ENCODE results near the gene CERS1.

Gene CERS1

GRCh38 chr19:18854982-18855381 is 41.0 kb downstream of the CERS1 start:
- no peak overlapping the region for H3K9ac ChIP-seq
- peaks cover 4% of the 10 kb centered on the region; the same call in 1 of the 2 replicates for H3K36me3 ChIP-seq (ENCODE audit: insufficient read depth)
- H3K4me2 ChIP-seq: no peak overlapping the region
- peaks cover 7% of the 10 kb centered on the region for H4K20me1 ChIP-seq (ENCODE audit: insufficient read depth)
- H2AFZ ChIP-seq (ENCODE audit: low read depth): no peak overlapping the region
- H3K4me1 ChIP-seq (ENCODE audit: low read depth, poor library complexity, severe bottlenecking): peaks cover 4% of the 10 kb centered on the region
- H3K4me3 ChIP-seq (IDR thresholded peaks at IDR 0.05; ENCODE audit: insufficient read depth, low read depth, low read length): no peak overlapping the region
- no peak overlapping the region for H3K27ac ChIP-seq
- H3K79me2 ChIP-seq (ENCODE audit: insufficient read depth, low read depth): no peaks in the 10 kb centered on the region
- H3K27me3 ChIP-seq (ENCODE audit: insufficient read depth, low read depth): no peaks in the 10 kb centered on the region
- no peak for TF ChIP-seq CTCF (conservative IDR thresholded peaks at IDR 0.05; ENCODE audit: low read depth, low read length)

- no peaks in the 10 kb centered on the region for H3K27me3 ChIP-seq (ENCODE audit: insufficient read depth, low read depth)
- H3K27ac ChIP-seq: no peak overlapping the region
- H4K20me1 ChIP-seq (ENCODE audit: insufficient read depth): peaks cover 14% of the 10 kb centered on the region
- H3K4me1 ChIP-seq (ENCODE audit: low read depth, poor library complexity, severe bottlenecking): peaks cover 15% of the 10 kb centered on the region
- H3K36me3 ChIP-seq (ENCODE audit: insufficient read depth): peaks cover 4% of the 10 kb centered on the region; the same call in 1 of the 2 replicates
- H3K9ac ChIP-seq: no peak overlapping the region
- peaks cover 8% of the 10 kb centered on the region; the same call in 1 of the 2 replicates for H3K79me2 ChIP-seq (ENCODE audit: insufficient read depth, low read depth)
- no peak overlapping the region for H2AFZ ChIP-seq (ENCODE audit: low read depth)
- no peak for TF ChIP-seq CTCF (conservative IDR thresholded peaks at IDR 0.05; ENCODE audit: low read depth, low read length)
- no peak overlapping the region for H3K4me2 ChIP-seq
- no peak overlapping the region for H3K4me3 ChIP-seq (IDR thresholded peaks at IDR 0.05; ENCODE audit: insufficient read depth, low read depth, low read length)
Measured at GRCh38 chr19:18853755-18854427, 42.1 kb downstream of the CERS1 start.

GRCh38 chr19:18852648-18853047 is 43.3 kb downstream of the CERS1 start:
- Histone ChIP-seq H2AFZ (ENCODE audit: low read depth) (no peak overlapping the region), H3K79me2 (ENCODE audit: insufficient read depth, low read depth) (peaks cover 19% of the 10 kb centered on the region; the same call in 1 of the 2 replicates), H3K27ac (no peak overlapping the region), H3K27me3 (ENCODE audit: insufficient read depth, low read depth) (no peaks in the 10 kb centered on the region), H3K9ac (no peak overlapping the region), H3K36me3 (ENCODE audit: insufficient read depth) (no peaks in the 10 kb centered on the region; the same call in 1 of the 2 replicates), H3K4me1 (ENCODE audit: low read depth, poor library complexity, severe bottlenecking) (peaks cover 27% of the 10 kb centered on the region), H3K4me2 (no peak overlapping the region), H4K20me1 (ENCODE audit: insufficient read depth) (peaks cover 27% of the 10 kb centered on the region), H3K4me3 (IDR thresholded peaks at IDR 0.05; ENCODE audit: insufficient read depth, low read depth, low read length) (no peak overlapping the region)
- no peak for TF ChIP-seq CTCF (conservative IDR thresholded peaks at IDR 0.05; ENCODE audit: low read depth, low read length)

- Histone ChIP-seq H3K36me3 (ENCODE audit: insufficient read depth) (no peaks in the 10 kb centered on the region; the same call in 1 of the 2 replicates), H3K27ac (no peak overlapping the region), H2AFZ (ENCODE audit: low read depth) (no peak overlapping the region), H3K4me3 (IDR thresholded peaks at IDR 0.05; ENCODE audit: insufficient read depth, low read depth, low read length) (no peak overlapping the region), H3K9ac (no peak overlapping the region), H3K27me3 (ENCODE audit: insufficient read depth, low read depth) (no peaks in the 10 kb centered on the region), H3K4me2 (no peak overlapping the region), H3K79me2 (ENCODE audit: insufficient read depth, low read depth) (peaks cover 28% of the 10 kb centered on the region; the same call in 1 of the 2 replicates), H3K4me1 (ENCODE audit: low read depth, poor library complexity, severe bottlenecking) (peaks cover 36% of the 10 kb centered on the region), H4K20me1 (ENCODE audit: insufficient read depth) (peaks cover 34% of the 10 kb centered on the region)
- no peak for TF ChIP-seq CTCF (conservative IDR thresholded peaks at IDR 0.05; ENCODE audit: low read depth, low read length)
Measured at GRCh38 chr19:18851673-18852325, 44.2 kb downstream of the CERS1 start.

Measured in KMS-11 (cell line).